H1 (cell line): ENCODE measurements around the gene NFATC1. TPM values are rescaled to one million over a fixed set of nuclear protein-coding genes. Genes with fewer than 3 reads are reported as not detected.

Source experiments
- CTCF ChIA-PET: fragments of 300-600 bp; sonication (Branson Sonifier 250); formaldehyde crosslinking; loops from one replicate; lab custom pipeline; 2021; ENCODE audit not compliant: partially characterized antibody; lab: Charles Lee
- POLR2A ChIA-PET: fragments of 300-600 bp; sonication (Branson Sonifier 250); formaldehyde crosslinking; loops from one replicate; lab custom pipeline; 2021; ENCODE audit warnings: inconsistent platforms; ENCODE audit not compliant: partially characterized antibody; lab: Charles Lee
- DNase-seq, 2 experiments: peaks; one replicate each; pipeline versions ENCODE4 v3.0.0 to v3.0.0-alpha.2; 2010 to 2022; ENCODE audit warnings: low spot score in 2 of 2, low read depth in 1 of 2, mixed read lengths in 1 of 2
- FAIRE-seq: peaks from 2 replicates; lab custom pipeline; 2011; peaks lifted over from hg19 to GRCh38; lab: Jason Lieb, UNC
- H2AFZ ChIP-seq: 2 replicates; pipeline ENCODE4 v1.8.1; 2012; ENCODE audit warnings: low read length, inconsistent platforms
- H2AK5ac ChIP-seq: 2 replicates; pipeline ENCODE4 v1.6.1; 2013; ENCODE audit warnings: low read depth, low read length
- H2BK120ac ChIP-seq: replicated peaks from 2 replicates; pipeline ENCODE3; 2013; ENCODE audit warnings: low read depth, low read length, inconsistent platforms
- H2BK12ac ChIP-seq: 2 replicates; pipeline ENCODE4 v1.6.1; 2013; ENCODE audit warnings: low read depth, low read length
- H2BK15ac ChIP-seq: 2 replicates; pipeline ENCODE4 v1.6.1; 2013; ENCODE audit warnings: low read length
- H2BK20ac ChIP-seq: 2 replicates; pipeline ENCODE4 v1.6.1; 2013; ENCODE audit warnings: low read length
- H2BK5ac ChIP-seq: 2 replicates; pipeline ENCODE4 v1.6.1; 2013; ENCODE audit warnings: low read depth, low read length
- H3K14ac ChIP-seq: 2 replicates; pipeline ENCODE4 v1.6.1; 2013; ENCODE audit warnings: inconsistent platforms; ENCODE audit not compliant: insufficient read length
- H3K18ac ChIP-seq: 2 replicates; pipeline ENCODE4 v1.6.1; 2013; ENCODE audit warnings: low read length; ENCODE audit errors: extremely low read depth
- H3K23ac ChIP-seq: 2 replicates; pipeline ENCODE4 v1.6.1; 2013; ENCODE audit warnings: inconsistent platforms; ENCODE audit not compliant: insufficient read length
- H3K23me2 ChIP-seq: 2 replicates; pipeline ENCODE4 v1.6.1; 2013; ENCODE audit warnings: low read depth, low read length
- H3K27ac ChIP-seq: 2 replicates; pipeline ENCODE4 v1.6.1; 2011; ENCODE audit warnings: low read depth, low read length, inconsistent platforms
- H3K27me3 ChIP-seq, 4 experiments: replicated peaks in 1 of 4; 1 replicate in 1 of 4; 2 replicates in 3 of 4; pipeline versions ENCODE4 v1.6.1 to v1.8.1; 2011 to 2013; ENCODE audit warnings: low read length in 3 of 4, mild to moderate bottlenecking in 3 of 4, inconsistent platforms in 2 of 4, mixed read lengths in 2 of 4, moderate library complexity in 1 of 4; ENCODE audit not compliant: control insufficient read depth in 3 of 4, insufficient read depth in 3 of 4; ENCODE audit errors: extremely low read depth in 1 of 4
- H3K36me3 ChIP-seq, 4 experiments: 2 replicates each; pipeline versions ENCODE4 v1.6.1 to v1.8.1; 2011 to 2013; ENCODE audit warnings: mild to moderate bottlenecking in 4 of 4, low read length in 3 of 4, moderate library complexity in 2 of 4, control low read depth in 1 of 4, inconsistent platforms in 1 of 4; ENCODE audit not compliant: insufficient read depth in 4 of 4, control insufficient read depth in 2 of 4
- H3K4ac ChIP-seq: replicated peaks from 2 replicates; pipeline ENCODE3; 2013; ENCODE audit warnings: low read length, low read depth, mixed read lengths, inconsistent platforms; ENCODE audit not compliant: insufficient read length
- H3K4me1 ChIP-seq, 4 experiments: replicated peaks in 1 of 4; 1 replicate in 1 of 4; 2 replicates in 3 of 4; pipeline versions ENCODE4 v1.6.1 to v1.8.1; 2011 to 2013; ENCODE audit warnings: low read length in 3 of 4, inconsistent platforms in 2 of 4, mixed read lengths in 1 of 4; ENCODE audit not compliant: insufficient read depth in 4 of 4, control insufficient read depth in 3 of 4
- H3K4me2 ChIP-seq, 2 experiments: 2 replicates each; pipeline versions ENCODE4 v1.6.1 to v1.8.1; 2011 to 2013; ENCODE audit warnings: low read depth in 2 of 2, low read length in 2 of 2, control low read depth in 1 of 2, inconsistent platforms in 1 of 2, mild to moderate bottlenecking in 1 of 2; ENCODE audit not compliant: insufficient read depth in 1 of 2
- H3K4me3 ChIP-seq, 4 experiments: fragments of 200-600, 300-600 bp in 1 of 4; sonication (generic), shearing (Covaris generic), sonication (Bioruptor Twin) in 1 of 4; 2 replicates each; pipeline versions ENCODE4 v1.5.1 to v1.8.1; 2011 to 2016; ENCODE audit warnings: low read length in 4 of 4, low read depth in 3 of 4, control low read depth in 2 of 4, inconsistent platforms in 2 of 4, mild to moderate bottlenecking in 2 of 4, mixed read lengths in 1 of 4, moderate library complexity in 1 of 4; ENCODE audit not compliant: insufficient read depth in 2 of 4; ENCODE audit errors: extremely low read depth in 1 of 4
- H3K56ac ChIP-seq: replicated peaks from 2 replicates; pipeline ENCODE3; 2013; ENCODE audit warnings: low read depth, mild to moderate bottlenecking, mixed read lengths, low read length, inconsistent platforms; ENCODE audit not compliant: insufficient read length
- H3K79me1 ChIP-seq: 2 replicates; pipeline ENCODE4 v1.6.1; 2013; ENCODE audit warnings: low read depth, low read length, control low read depth
- H3K79me2 ChIP-seq, 2 experiments: 2 replicates each; pipeline versions ENCODE4 v1.6.1 to v1.8.1; 2012 to 2013; ENCODE audit warnings: low read length in 2 of 2, mild to moderate bottlenecking in 2 of 2, inconsistent platforms in 1 of 2; ENCODE audit not compliant: insufficient read depth in 2 of 2, control insufficient read depth in 1 of 2
- H3K9ac ChIP-seq, 4 experiments: replicated peaks in 1 of 4; 1 replicate in 1 of 4; 2 replicates in 3 of 4; pipeline versions ENCODE4 v1.6.1 to v1.8.1; 2011 to 2013; ENCODE audit warnings: low read depth in 3 of 4, low read length in 3 of 4, control low read depth in 2 of 4, mild to moderate bottlenecking in 2 of 4, moderate library complexity in 2 of 4, inconsistent platforms in 1 of 4; ENCODE audit errors: extremely low read depth in 1 of 4
- H3K9me3 ChIP-seq, 2 experiments: 2 replicates each; pipeline versions ENCODE4 v1.6.1 to v1.8.1; 2012 to 2013; ENCODE audit warnings: mild to moderate bottlenecking in 2 of 2, moderate library complexity in 2 of 2, control low read depth in 1 of 2, inconsistent platforms in 1 of 2, low read depth in 1 of 2, low read length in 1 of 2, mixed read lengths in 1 of 2; ENCODE audit not compliant: insufficient read depth in 2 of 2
- H4K20me1 ChIP-seq, 2 experiments: replicated peaks in 1 of 2; 2 replicates each; pipeline versions ENCODE3 to v1.8.1; 2011 to 2013; ENCODE audit warnings: inconsistent platforms in 2 of 2, low read length in 2 of 2, mild to moderate bottlenecking in 1 of 2; ENCODE audit not compliant: insufficient read depth in 2 of 2, control insufficient read depth in 1 of 2
- H4K5ac ChIP-seq: 2 replicates; pipeline ENCODE4 v1.6.1; 2013; ENCODE audit warnings: low read length, low read depth, mixed read lengths, inconsistent platforms; ENCODE audit not compliant: insufficient read length
- H4K8ac ChIP-seq: 2 replicates; pipeline ENCODE4 v1.8.0; 2013; ENCODE audit warnings: mild to moderate bottlenecking, moderate library complexity, low read length, inconsistent platforms; ENCODE audit not compliant: insufficient read depth; ENCODE audit errors: extremely low read depth
- H4K91ac ChIP-seq: replicated peaks from 2 replicates; pipeline ENCODE3; 2013; ENCODE audit warnings: low read length, mixed read lengths, inconsistent platforms; ENCODE audit not compliant: insufficient read length
- ASH2L ChIP-seq: fragments of 200-600, 300-600 bp; sonication (generic); IDR thresholded peaks from one replicate; pipeline ENCODE4 v1.7.1; 2017; ENCODE audit warnings: low read length
- EZH2 ChIP-seq: fragments of 200-600 bp; sonication (generic); IDR thresholded peaks from 2 replicates; pipeline ENCODE4 v1.7.1; 2012; ENCODE audit warnings: low read depth, mild to moderate bottlenecking, moderate library complexity, low read length, inconsistent platforms; ENCODE audit not compliant: severe bottlenecking
- JUN ChIP-seq: IDR thresholded peaks from 2 replicates; pipeline ENCODE4 v1.6.1; 2011; ENCODE audit warnings: low read depth, mild to moderate bottlenecking, improper control_type of control experiment, low read length
- KDM1A ChIP-seq: fragments of 200-600, 300-600 bp; sonication (generic); IDR thresholded peaks from 2 replicates; pipeline ENCODE4 v1.7.1; 2016; ENCODE audit warnings: mild to moderate bottlenecking, low read length, borderline replicate concordance
- NANOG ChIP-seq: IDR thresholded peaks from 2 replicates; pipeline ENCODE4 v1.6.1; 2011; ENCODE audit warnings: low read length, low read depth, mild to moderate bottlenecking, inconsistent platforms; ENCODE audit not compliant: insufficient read depth, poor library complexity, severe bottlenecking
- POLR2A ChIP-seq, 2 experiments: IDR thresholded peaks; 1 replicate in 1 of 2; 2 replicates in 1 of 2; pipeline ENCODE4 v1.6.1; 2011; ENCODE audit warnings: low read depth in 2 of 2, low read length in 2 of 2, mild to moderate bottlenecking in 2 of 2; ENCODE audit errors: control extremely low read depth in 1 of 2
- RBBP5 ChIP-seq: IDR thresholded peaks from 2 replicates; pipeline ENCODE4 v1.7.1; 2012; ENCODE audit warnings: low read depth, mild to moderate bottlenecking, inconsistent platforms, low read length, moderate library complexity, borderline replicate concordance
- SIRT6 ChIP-seq: IDR thresholded peaks from one replicate; pipeline ENCODE4 v1.7.1; 2012; ENCODE audit warnings: low read length, inconsistent platforms
- SP1 ChIP-seq: IDR thresholded peaks from 2 replicates; pipeline ENCODE4 v1.6.1; 2011; ENCODE audit warnings: low read depth, low read length
- YY1 ChIP-seq: IDR thresholded peaks from 2 replicates; pipeline ENCODE4 v1.6.1; 2011; ENCODE audit warnings: low read depth, mild to moderate bottlenecking, low read length
- WGBS, 2 experiments: shearing (Covaris generic) in 1 of 2; methylation state at CpG; one replicate each; pipeline versions ENCODE4 v1.1.6 to v1.1.7; 2013 to 2015; ENCODE audit warnings: low lambda C conversion rate in 2 of 2, mixed read lengths in 2 of 2, inconsistent platforms in 1 of 2, low coverage in 1 of 2, missing lambda C conversion rate in 1 of 2; ENCODE audit not compliant: insufficient replicate concordance in 2 of 2, insufficient coverage in 1 of 2, insufficient read length in 1 of 2; ENCODE audit errors: extremely low coverage in 1 of 2, missing lambda C conversion rate in 1 of 2; 5-methylcytosine and 5-hydroxymethylcytosine counted together
- polyA plus RNA-seq, 7 experiments: library from polyadenylated mRNA; depleted of rRNA in 3 of 7; stranded (reverse) in 5 of 7; unstranded in 2 of 7; fragments of >200 nt in 5 of 7; fragments of 200-250 nt in 2 of 7; gene quantifications; 1 replicate in 5 of 7; 2 replicates in 1 of 7; 4 replicates in 1 of 7; pipeline versions ENCODE4 v1.2.1 to v1.2.3, GENCODE V29; 2011 to 2013; ENCODE audit warnings: missing spikeins in 2 of 7, mixed read lengths in 2 of 7
- total RNA-seq: library from RNA; stranded (reverse); fragmentation: NEBNext Ultra II Directional; extraction: Animal tissue kit (Norgen Biotek cat#: 25700); gene quantifications from 2 replicates; pipeline ENCODE4 v1.2.1, GENCODE V29; 2021

The NFATC1 gene
- total and polyA plus RNA-seq, 2 of the 8 experiments (the other 6 are each of a cell fraction or from before 2014, with no cell fraction given): 2.0 to 6.6 TPM

DNA sequence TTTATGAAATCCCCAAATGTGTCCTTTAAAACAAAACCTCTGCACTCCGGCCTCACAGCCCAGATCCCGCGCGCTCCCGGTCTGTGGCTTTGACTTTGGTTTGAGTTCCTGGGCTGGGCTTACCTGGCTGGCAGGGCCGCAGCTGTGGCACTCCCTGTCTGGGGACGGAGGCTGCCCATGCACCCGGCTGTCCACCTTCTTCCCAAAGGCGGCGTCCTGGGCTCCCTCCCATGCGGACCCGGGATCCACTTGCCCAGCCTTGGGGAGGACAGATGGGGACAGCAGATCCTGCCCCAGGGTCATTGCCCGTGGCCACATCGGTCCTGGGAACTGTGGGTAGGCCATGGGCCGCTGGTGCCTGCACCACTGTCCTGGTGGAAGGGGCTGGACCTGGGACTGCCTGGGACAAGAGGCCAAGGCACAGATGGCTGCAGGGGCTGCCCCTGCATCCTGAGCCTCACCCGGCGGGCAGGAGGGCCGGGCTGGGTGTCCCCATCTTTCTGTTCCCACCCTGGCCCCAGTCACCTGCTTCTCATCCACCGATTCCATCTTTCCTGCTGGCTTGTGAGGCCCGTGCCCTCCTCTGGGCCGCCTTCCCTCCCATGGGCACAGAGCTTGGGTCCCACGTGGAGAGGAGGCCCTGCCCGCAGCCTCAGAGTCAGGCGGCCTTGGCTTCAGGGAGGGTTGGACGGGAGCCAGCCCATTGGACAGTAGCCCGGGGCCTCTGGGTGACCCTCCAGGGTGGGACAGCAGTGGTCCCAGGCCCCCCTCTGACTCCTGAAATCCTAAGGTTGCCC is 27.7 kb downstream of the NFATC1 start:
- Histone ChIP-seq H4K5ac (no peak overlapping the region), H3K79me1 (no peaks in the 10 kb centered on the region; the same call in 1 of the 2 replicates), H3K27me3 (no peaks in the 10 kb centered on the region), H4K8ac (peak overlapping the region; percentile 53; the same call in 1 of the 2 replicates), H2BK20ac (no peak overlapping the region), H3K4me2 (no peak overlapping the region), H3K9me3 (no peaks in the 10 kb centered on the region), H3K14ac (no peak overlapping the region), H3K18ac (no peak overlapping the region), H2BK12ac (no peak overlapping the region), H2AFZ (no peak overlapping the region), H3K23me2 (no peaks in the 10 kb centered on the region; the same call in 1 of the 2 replicates), H3K4ac (no peak overlapping the region), H4K91ac (no peak overlapping the region), H3K36me3 (no peaks in the 10 kb centered on the region; a peak in 1 of 8 replicates), H3K79me2 (no peaks in the 10 kb centered on the region), H2BK5ac (no peak overlapping the region), H3K4me3 (no peak overlapping the region), H3K23ac (no peak overlapping the region), H2AK5ac (no peak overlapping the region), H2BK15ac (no peak overlapping the region), H3K4me1 (no peaks in the 10 kb centered on the region; a peak in 1 of 7 replicates), H4K20me1 (no peaks in the 10 kb centered on the region), H3K56ac (no peak overlapping the region), H3K9ac (no peak overlapping the region), H2BK120ac (no peak overlapping the region), H3K27ac (no peak overlapping the region)
- DNase-seq (no peak), FAIRE-seq (no peak)
- ChIA-PET POLR2A (no interaction called here), CTCF (interaction anchor here (1.2 kb wide), 1 partner anchor 103 kb away, joined by 3 read pairs; no protein-coding TSS in a partner anchor)
- WGBS, 2 experiments: 94% methylated on average over 14 of the region's 26 CpGs; no CpG with 5 or more reads in 1 of the 2 experiments
- TF ChIP-seq JUN (no peak), KDM1A (no peak), POLR2A (IDR thresholded peaks at IDR 0.05; ENCODE audit: control extremely low read depth in 1 of 2, low read depth in 2 of 2, low read length in 2 of 2) (no peak), NANOG (no peak), RBBP5 (no peak), SP1 (no peak), ASH2L (no peak), EZH2 (no peak), SIRT6 (no peak), YY1 (no peak)
